Stomach smooth muscle (tissue), 2 donors: ENCODE measurements around the gene JAG1.
"Not testable (repeated sequence)": the region's sequence is repeated elsewhere in the genome, so short reads cannot be mapped to it uniquely, and the experiment has no call there.

Experiments used
- H3K27ac ChIP-seq: one replicate; pipeline ENCODE4 v1.7.0; 2013; ENCODE audit warnings: mild to moderate bottlenecking, low read length, inconsistent platforms
- H3K27me3 ChIP-seq, 2 donors: one replicate each; pipeline ENCODE4 v1.7.0; 2013; ENCODE audit warnings: low read length in 2 of 2; ENCODE audit not compliant: insufficient read depth in 2 of 2, control insufficient read depth in 1 of 2
- H3K36me3 ChIP-seq, 2 donors: one replicate each; pipeline ENCODE4 v1.7.0; 2013; ENCODE audit warnings: low read length in 2 of 2; ENCODE audit not compliant: control insufficient read depth in 2 of 2, insufficient read depth in 2 of 2
- H3K4me1 ChIP-seq: one replicate; pipeline ENCODE4 v1.7.0; 2013; ENCODE audit warnings: low read length; ENCODE audit not compliant: control insufficient read depth, insufficient read depth
- H3K4me3 ChIP-seq, 2 donors: one replicate each; pipeline ENCODE4 v1.7.0; 2013; ENCODE audit warnings: low read length in 2 of 2
- H3K9ac ChIP-seq, 2 donors: one replicate each; pipeline ENCODE4 v1.7.0; 2013; ENCODE audit warnings: low read length in 2 of 2, mild to moderate bottlenecking in 1 of 2
- H3K9me3 ChIP-seq, 2 donors: one replicate each; pipeline ENCODE4 v1.7.0; 2013; ENCODE audit warnings: low read length in 2 of 2; ENCODE audit not compliant: control insufficient read depth in 2 of 2
- donor health status: healthy.
- donor health status: Pancreatic carcinoma.

The JAG1 gene

GRCh38 chr20:10622657-10623418 is 51.0 kb downstream of the JAG1 start:
- Histone ChIP-seq H3K27me3 (no peaks in the 10 kb centered on the region), H3K4me1 (no peaks in the 10 kb centered on the region), H3K9me3 (no peaks in the 10 kb centered on the region), H3K27ac (peak overlapping the region; percentile 18), H3K4me3 (no peak overlapping the region), H3K36me3 (no peaks in the 10 kb centered on the region), H3K9ac (peak overlapping the region in 1 of 2 donors; percentile 2)

- Histone ChIP-seq H3K27ac (no peak overlapping the region), H3K4me3 (no peak overlapping the region), H3K36me3 (no peaks in the 10 kb centered on the region), H3K4me1 (no peaks in the 10 kb centered on the region), H3K9ac (no peak overlapping the region), H3K27me3 (no peaks in the 10 kb centered on the region), H3K9me3 (no peaks in the 10 kb centered on the region)
Observed at GRCh38 chr20:10621149-10621548, 52.6 kb downstream of the JAG1 start.

GRCh38 chr20:10619427-10619826 is 54.4 kb downstream of the JAG1 start:
- no peaks in the 10 kb centered on the region for H3K9me3 ChIP-seq
- H3K4me3 ChIP-seq, result no peak overlapping the region
- no peaks in the 10 kb centered on the region for H3K4me1 ChIP-seq
- no peak overlapping the region for H3K9ac ChIP-seq
- H3K36me3 ChIP-seq, result no peaks in the 10 kb centered on the region
- no peaks in the 10 kb centered on the region for H3K27me3 ChIP-seq
- H3K27ac ChIP-seq, result no peak overlapping the region

- Histone ChIP-seq H3K27ac (no peak overlapping the region), H3K9me3 (no peaks in the 10 kb centered on the region), H3K27me3 (no peaks in the 10 kb centered on the region), H3K4me1 (no peaks in the 10 kb centered on the region), H3K4me3 (no peak overlapping the region), H3K36me3 (no peaks in the 10 kb centered on the region), H3K9ac (no peak overlapping the region)
Observed at GRCh38 chr20:10618611-10619245, 55.1 kb downstream of the JAG1 start.

GRCh38 chr20:10617549-10618133 is 56.2 kb downstream of the JAG1 start:
- not testable (repeated sequence) for H3K9me3 ChIP-seq, H3K27me3 ChIP-seq, H3K36me3 ChIP-seq, H3K4me3 ChIP-seq, H3K4me1 ChIP-seq, H3K9ac ChIP-seq, H3K27ac ChIP-seq

- Histone ChIP-seq H3K4me1 (no peaks in the 10 kb centered on the region), H3K27ac (no peak overlapping the region), H3K9me3 (no peaks in the 10 kb centered on the region), H3K27me3 (no peaks in the 10 kb centered on the region), H3K4me3 (no peak overlapping the region), H3K9ac (no peak overlapping the region), H3K36me3 (no peaks in the 10 kb centered on the region)
Observed at GRCh38 chr20:10616212-10616611, 57.6 kb downstream of the JAG1 start.

- no peak overlapping the region for H3K27ac ChIP-seq
- H3K9ac ChIP-seq, result no peak overlapping the region
- peaks cover 2% of the 10 kb centered on the region for H3K4me1 ChIP-seq
- H3K27me3 ChIP-seq, result no peaks in the 10 kb centered on the region
- H3K36me3 ChIP-seq, result no peaks in the 10 kb centered on the region
- H3K4me3 ChIP-seq, result no peak overlapping the region
- H3K9me3 ChIP-seq, result no peaks in the 10 kb centered on the region
Observed at GRCh38 chr20:10613911-10614310, 59.9 kb downstream of the JAG1 start.

- H3K36me3 ChIP-seq, H3K4me3 ChIP-seq, H3K9me3 ChIP-seq, H3K4me1 ChIP-seq, H3K9ac ChIP-seq, H3K27me3 ChIP-seq, H3K27ac ChIP-seq: not testable (repeated sequence)
Observed at GRCh38 chr20:10613426-10613825, 60.4 kb downstream of the JAG1 start.

- Histone ChIP-seq H3K27me3 (no peaks in the 10 kb centered on the region), H3K9me3 (no peaks in the 10 kb centered on the region), H3K36me3 (no peaks in the 10 kb centered on the region), H3K4me1 (peaks cover 2% of the 10 kb centered on the region), H3K27ac (no peak overlapping the region), H3K9ac (no peak overlapping the region), H3K4me3 (no peak overlapping the region)
Observed at GRCh38 chr20:10611357-10611756, 62.4 kb downstream of the JAG1 start.

GRCh38 chr20:10610251-10610650 is 63.5 kb downstream of the JAG1 start:
- Histone ChIP-seq H3K4me1 (peaks cover 2% of the 10 kb centered on the region), H3K36me3 (no peaks in the 10 kb centered on the region), H3K27ac (no peak overlapping the region), H3K9ac (no peak overlapping the region), H3K4me3 (no peak overlapping the region), H3K27me3 (no peaks in the 10 kb centered on the region), H3K9me3 (no peaks in the 10 kb centered on the region)

- peak overlapping the region; percentile 71 for H3K27ac ChIP-seq
- peaks cover 2% of the 10 kb centered on the region for H3K4me1 ChIP-seq
- no peaks in the 10 kb centered on the region for H3K9me3 ChIP-seq
Observed at GRCh38 chr20:10609770-10610169, 64.0 kb downstream of the JAG1 start.

More at GRCh38 chr20:10609770-10610169, 64.0 kb downstream of the JAG1 start:
- Histone ChIP-seq H3K36me3 (no peaks in the 10 kb centered on the region), H3K9ac (no peak overlapping the region), H3K27me3 (no peaks in the 10 kb centered on the region), H3K4me3 (no peak overlapping the region)
